AG10803 (cell line): ENCODE results near the gene IGDCC3.

Experiments
- DNase-seq: peaks from one replicate; pipeline ENCODE4 v3.0.0; 2010; ENCODE audit warnings: low read depth
- H3K4me3 ChIP-seq: 2 replicates; pipeline ENCODE4 v1.5.1; 2011; ENCODE audit warnings: mild to moderate bottlenecking, low read length, control low read depth
- TF ChIP-seq, protein P1 (sequence below): conservative IDR thresholded peaks from 2 replicates; pipeline ENCODE4 v1.5.1; 2011; ENCODE audit warnings: mild to moderate bottlenecking, low read length, control low read depth, inconsistent platforms

IGDCC3 gene

DNA sequence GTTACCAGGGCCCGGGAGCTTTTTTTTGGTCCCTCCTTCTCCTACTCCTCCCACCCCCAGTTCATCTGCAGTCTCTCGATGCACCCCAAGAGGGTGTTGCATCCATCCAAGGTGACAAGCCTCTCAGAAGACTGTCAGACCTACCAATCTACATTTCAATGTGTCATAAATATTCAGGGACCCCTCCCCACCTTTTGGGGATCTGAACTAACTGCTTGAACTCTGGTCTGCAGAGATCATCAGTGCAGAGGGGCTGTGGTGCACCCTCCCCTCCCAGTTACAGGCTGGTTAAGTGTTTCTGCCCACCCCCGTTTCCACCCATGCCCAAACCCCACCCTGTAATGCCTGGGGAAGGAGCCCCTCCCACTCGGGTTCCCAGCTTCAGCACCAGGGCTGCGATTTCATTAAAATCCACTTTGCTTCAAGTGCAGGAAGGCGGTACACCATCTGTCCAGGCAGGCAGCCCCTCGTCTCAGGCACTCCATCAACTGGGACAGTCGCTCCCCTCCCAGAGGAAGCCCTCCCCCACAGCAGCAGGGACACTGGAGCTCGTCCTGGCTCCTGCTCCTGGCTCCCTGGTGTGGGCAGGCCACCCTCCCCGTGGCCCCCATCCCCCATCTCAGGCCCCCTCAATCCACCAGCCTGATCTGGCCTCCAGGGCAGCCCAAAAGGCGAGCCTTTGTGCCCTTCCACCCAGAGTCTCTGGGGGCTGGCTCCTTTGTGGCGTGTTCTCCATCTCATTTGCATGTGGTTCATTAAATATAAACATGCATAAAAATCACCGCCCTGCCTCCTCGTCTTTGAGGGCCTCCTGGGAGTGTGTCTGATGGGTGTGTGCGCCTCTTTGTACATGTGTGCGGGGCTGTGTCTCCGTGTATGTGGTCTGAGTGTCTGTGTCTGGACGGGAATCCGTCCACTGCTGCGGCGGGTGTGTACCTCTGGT, 41.0 kb downstream of the IGDCC3 start:
- TF ChIP-seq, protein P1, sequence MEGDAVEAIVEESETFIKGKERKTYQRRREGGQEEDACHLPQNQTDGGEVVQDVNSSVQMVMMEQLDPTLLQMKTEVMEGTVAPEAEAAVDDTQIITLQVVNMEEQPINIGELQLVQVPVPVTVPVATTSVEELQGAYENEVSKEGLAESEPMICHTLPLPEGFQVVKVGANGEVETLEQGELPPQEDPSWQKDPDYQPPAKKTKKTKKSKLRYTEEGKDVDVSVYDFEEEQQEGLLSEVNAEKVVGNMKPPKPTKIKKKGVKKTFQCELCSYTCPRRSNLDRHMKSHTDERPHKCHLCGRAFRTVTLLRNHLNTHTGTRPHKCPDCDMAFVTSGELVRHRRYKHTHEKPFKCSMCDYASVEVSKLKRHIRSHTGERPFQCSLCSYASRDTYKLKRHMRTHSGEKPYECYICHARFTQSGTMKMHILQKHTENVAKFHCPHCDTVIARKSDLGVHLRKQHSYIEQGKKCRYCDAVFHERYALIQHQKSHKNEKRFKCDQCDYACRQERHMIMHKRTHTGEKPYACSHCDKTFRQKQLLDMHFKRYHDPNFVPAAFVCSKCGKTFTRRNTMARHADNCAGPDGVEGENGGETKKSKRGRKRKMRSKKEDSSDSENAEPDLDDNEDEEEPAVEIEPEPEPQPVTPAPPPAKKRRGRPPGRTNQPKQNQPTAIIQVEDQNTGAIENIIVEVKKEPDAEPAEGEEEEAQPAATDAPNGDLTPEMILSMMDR: no peak

DNA sequence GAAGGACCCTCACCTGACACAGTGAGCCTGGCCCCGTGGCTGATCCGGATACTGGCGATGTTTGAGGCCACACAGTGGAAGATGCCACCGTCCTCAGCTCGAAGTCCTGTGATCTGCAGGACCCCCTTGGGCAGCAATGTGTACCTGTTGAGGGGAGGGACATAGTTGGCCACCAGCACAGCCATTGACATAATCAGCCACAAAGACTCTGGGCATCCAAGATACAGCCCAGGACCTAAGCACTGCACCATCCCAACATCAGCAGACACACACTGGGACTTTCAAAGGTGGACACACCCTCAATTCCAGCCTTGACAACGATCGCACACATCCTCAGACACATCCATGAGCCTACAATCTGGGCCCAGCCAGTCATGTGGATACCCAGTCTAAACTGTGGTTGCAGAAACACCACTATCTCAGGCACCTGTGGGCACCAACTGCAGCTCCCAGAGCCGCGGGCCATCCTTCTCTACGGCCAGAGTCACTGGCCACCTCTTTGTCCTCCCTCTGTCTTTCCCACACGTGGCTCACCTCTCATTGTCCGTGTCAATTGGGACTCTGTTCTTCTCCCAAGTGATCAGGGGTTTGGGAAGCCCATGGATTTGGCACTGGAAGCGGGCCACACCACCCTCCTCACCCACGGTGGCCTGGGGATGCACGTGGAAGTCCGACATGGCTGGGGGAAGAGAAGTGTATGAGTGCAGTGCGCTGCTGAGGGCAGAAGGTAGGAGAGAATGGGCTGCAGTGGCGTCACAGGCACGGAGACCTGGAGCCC, 42.3 kb downstream of the IGDCC3 start:
- no peak for DNase-seq
- TF ChIP-seq, protein P1: no peak

More for the DNA sequence above, 41.0 kb downstream of the IGDCC3 start:
- no peak overlapping the region for H3K4me3 ChIP-seq
- no peak for DNase-seq

DNA sequence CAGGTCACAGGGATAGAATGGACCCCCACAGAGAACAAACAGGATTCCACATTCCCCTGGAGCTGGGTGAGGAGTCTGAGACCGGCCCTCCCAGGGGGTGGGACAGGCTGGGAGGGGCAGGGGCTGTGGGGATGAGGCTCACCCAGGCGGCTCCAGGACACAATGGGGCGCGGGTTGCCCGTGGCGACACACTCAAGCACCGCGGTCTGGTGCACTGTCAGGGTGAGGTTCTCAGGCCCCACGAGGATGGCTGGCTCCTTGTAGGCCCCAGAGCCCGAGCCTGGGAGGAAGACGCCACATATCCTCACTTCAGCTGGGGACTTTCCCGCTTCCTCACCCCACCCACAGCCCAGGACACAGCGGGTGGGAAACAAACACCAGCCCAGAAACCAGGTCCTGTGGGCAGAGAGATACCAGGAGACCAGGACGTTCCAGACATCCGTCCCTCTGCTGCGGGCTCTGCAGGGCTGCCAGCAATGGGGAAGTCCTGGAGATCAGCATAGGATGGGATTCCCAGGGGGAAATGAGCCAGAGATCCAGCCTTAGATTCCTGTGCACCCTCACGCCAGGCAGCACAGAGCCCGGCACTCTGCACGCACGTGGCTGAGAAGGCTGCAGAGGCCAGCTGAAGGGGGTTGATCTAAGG, 43.1 kb downstream of the IGDCC3 start:
- TF ChIP-seq, protein P1: no peak
- no peak overlapping the region for H3K4me3 ChIP-seq
- no peak for DNase-seq

More for the DNA sequence above, 42.3 kb downstream of the IGDCC3 start:
- H3K4me3 ChIP-seq: no peak overlapping the region

DNA sequence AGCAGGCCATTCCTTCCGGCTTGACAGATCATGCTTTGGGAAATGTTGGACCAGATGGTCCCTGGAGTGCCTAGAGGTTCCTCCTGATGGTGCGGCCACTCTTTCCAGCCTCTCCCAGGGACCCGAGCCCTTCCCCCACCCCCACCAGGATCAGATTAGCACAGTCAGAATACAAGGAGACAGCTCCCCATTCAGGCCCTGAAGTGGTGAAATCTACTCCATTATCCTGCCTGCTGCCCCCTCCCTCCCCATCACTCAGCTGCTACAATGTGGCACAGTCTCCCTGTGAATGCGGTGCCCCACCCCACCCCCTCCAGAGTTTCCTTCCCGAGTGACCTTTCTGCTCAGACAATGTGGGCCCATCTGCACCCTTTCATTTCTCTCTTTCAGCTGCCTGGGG, 43.9 kb downstream of the IGDCC3 start:
- no peak overlapping the region for H3K4me3 ChIP-seq
- no peak for DNase-seq
- TF ChIP-seq, protein P1: no peak

DNA sequence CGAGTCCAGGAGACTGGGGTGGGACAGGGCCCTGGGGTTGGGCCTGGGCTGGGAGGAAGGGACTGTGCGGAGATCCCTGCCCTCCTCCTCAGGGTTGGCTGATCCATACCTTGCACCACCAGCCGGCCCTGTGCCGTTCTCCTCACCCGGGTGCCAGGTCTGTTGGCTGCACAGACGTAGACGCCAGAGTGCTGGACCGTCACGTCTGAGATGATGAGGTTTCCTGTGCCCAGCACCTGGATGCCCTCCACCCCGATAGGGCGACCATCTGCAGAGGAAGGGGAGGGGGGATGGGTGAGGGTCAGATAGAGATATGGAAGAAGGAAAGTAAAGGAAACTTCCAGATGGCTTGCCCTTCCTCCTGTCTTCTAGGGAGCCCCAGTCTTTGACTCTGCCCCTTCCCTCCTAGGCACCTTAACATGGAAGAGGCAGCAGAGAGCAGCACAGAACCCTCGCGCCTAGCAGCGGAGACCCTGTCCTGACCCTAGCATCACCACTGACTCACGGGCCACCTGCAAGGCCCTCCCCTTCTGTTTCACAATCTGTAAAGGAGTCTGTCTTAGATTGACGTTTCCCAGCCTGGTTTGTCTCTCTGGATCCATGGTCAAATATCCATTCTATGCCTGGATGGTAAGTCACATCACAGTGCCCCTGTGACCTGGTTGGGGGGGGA, 44.5 kb downstream of the IGDCC3 start:
- no peak for DNase-seq
- TF ChIP-seq, protein P1: no peak
- no peak overlapping the region for H3K4me3 ChIP-seq

DNA sequence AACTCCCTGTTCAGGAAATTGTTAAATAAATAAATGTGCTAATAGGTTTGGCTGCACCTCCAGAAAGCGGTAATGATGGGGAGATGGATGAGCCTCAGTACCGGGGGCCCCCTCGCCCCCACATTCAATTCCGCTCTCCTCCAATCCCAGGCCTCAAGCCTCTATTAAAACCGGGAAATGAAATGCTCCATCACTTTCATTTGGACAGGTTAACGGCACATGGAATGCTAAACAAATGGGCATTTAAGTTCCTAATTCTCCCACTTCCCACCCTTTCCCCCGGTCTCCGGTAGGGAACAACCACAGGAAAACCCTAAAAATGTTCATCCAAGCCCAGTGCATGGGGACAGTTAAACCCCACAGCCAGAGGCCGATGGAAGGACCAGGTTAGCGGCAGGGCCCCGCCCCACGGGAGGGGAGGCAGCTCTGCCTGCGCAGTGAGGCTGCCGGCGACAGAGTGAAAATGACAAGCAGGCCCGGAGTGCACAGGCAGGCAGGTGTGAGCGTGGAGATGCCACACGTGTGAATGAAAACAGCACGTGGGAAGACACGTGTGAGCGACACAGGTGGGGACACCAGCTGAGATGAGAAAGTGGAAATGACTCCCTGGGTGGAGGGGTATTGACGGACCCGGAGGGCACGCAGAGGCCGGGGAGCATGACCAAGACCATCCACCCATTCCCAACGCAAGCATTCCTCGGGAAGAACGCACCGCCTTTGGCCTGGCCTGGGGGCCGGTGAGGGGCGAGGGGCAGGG, 45.2 kb downstream of the IGDCC3 start:
- no peak overlapping the region for H3K4me3 ChIP-seq
- TF ChIP-seq, protein P1: no peak
- DNase-seq: no peak
